A549 (cell line): ENCODE data around the gene RELN.

Experiments used
- EHMT2 ChIP-seq: fragments of 200-600 bp; sonication (generic); IDR thresholded peaks from 2 replicates; pipeline ENCODE4 v1.6.1; 2016; ENCODE audit warnings: antibody characterized with exemption, low read depth, mild to moderate bottlenecking, moderate library complexity
- POLR2A ChIP-seq: IDR thresholded peaks from 2 replicates; pipeline ENCODE4 v1.6.1; 2012; ENCODE audit warnings: mild to moderate bottlenecking, low read length
- TF ChIP-seq, protein P1 (sequence below): fragments of >200 bp; sonication (Bioruptor Twin); formaldehyde crosslinking; IDR thresholded peaks from 3 replicates; pipeline ENCODE4 v1.5.1; 2016
- TF ChIP-seq, protein P2 (sequence below): IDR thresholded peaks from 2 replicates; pipeline ENCODE4 v1.6.1; 2012; ENCODE audit warnings: low read depth, borderline replicate concordance

DNA sequence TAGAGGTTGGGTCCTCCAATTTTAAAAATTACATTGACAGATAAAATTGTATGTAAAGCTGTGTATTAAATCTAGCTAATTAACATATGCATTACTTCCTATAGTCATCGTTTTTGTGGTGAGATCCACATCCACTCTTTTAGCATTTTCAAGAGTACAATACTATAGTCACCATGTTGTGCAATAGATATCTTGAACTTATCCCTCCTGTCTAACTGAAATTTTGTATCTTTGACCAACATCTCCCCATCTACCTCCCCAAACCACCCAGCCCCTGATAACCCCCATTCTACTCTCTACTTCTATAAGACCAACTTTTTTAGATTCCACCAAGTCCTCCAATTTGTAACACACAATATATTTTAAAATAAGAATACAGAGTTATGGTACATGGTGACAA, 208.0 kb downstream of the RELN start:
- TF ChIP-seq, protein P1, sequence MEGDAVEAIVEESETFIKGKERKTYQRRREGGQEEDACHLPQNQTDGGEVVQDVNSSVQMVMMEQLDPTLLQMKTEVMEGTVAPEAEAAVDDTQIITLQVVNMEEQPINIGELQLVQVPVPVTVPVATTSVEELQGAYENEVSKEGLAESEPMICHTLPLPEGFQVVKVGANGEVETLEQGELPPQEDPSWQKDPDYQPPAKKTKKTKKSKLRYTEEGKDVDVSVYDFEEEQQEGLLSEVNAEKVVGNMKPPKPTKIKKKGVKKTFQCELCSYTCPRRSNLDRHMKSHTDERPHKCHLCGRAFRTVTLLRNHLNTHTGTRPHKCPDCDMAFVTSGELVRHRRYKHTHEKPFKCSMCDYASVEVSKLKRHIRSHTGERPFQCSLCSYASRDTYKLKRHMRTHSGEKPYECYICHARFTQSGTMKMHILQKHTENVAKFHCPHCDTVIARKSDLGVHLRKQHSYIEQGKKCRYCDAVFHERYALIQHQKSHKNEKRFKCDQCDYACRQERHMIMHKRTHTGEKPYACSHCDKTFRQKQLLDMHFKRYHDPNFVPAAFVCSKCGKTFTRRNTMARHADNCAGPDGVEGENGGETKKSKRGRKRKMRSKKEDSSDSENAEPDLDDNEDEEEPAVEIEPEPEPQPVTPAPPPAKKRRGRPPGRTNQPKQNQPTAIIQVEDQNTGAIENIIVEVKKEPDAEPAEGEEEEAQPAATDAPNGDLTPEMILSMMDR: no peak
- TF ChIP-seq, protein P2, sequence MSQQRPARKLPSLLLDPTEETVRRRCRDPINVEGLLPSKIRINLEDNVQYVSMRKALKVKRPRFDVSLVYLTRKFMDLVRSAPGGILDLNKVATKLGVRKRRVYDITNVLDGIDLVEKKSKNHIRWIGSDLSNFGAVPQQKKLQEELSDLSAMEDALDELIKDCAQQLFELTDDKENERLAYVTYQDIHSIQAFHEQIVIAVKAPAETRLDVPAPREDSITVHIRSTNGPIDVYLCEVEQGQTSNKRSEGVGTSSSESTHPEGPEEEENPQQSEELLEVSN: no peak
- TF ChIP-seq EHMT2 (no peak), POLR2A (no peak)
